Epithelial cell of esophagus (primary cell): ENCODE results near the gene B3GNT8.

Source experiments
- DNase-seq: peaks from one replicate; pipeline ENCODE4 v3.0.0; 2010; ENCODE audit warnings: low read depth
- H3K4me3 ChIP-seq: 2 replicates; pipeline ENCODE4 v1.5.1; 2011; ENCODE audit warnings: mild to moderate bottlenecking, low read length, control low read depth
- TF ChIP-seq, protein P1 (sequence below): IDR thresholded peaks from 2 replicates; pipeline ENCODE4 v1.5.1; 2011; ENCODE audit warnings: low read depth, mild to moderate bottlenecking, low read length, control low read depth, inconsistent platforms; ENCODE audit not compliant: insufficient read depth; ENCODE audit errors: missing control alignments

Gene B3GNT8

DNA sequence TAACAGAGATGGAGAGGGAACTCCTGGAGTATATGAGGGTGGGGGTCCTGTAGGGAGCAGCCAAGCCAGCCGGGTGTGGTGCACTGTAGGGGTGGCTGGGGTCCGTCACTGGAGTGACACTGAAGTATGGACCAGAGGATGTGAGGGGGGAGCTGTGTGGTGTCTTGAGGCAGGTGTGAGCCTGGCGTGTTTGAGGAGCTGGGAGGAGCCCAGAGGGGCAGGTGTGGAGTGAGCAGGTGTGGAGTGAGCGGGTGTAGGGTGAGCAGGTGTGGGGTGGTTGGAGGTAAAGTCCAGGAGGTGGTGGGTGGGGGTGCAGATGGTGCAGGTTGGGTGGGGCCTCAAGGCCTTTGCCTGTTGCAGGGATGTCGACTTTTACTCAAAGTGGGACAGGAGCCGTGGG is 5.9 kb downstream of the B3GNT8 start:
- H3K4me3 ChIP-seq, result no peak overlapping the region
- TF ChIP-seq, protein P1, sequence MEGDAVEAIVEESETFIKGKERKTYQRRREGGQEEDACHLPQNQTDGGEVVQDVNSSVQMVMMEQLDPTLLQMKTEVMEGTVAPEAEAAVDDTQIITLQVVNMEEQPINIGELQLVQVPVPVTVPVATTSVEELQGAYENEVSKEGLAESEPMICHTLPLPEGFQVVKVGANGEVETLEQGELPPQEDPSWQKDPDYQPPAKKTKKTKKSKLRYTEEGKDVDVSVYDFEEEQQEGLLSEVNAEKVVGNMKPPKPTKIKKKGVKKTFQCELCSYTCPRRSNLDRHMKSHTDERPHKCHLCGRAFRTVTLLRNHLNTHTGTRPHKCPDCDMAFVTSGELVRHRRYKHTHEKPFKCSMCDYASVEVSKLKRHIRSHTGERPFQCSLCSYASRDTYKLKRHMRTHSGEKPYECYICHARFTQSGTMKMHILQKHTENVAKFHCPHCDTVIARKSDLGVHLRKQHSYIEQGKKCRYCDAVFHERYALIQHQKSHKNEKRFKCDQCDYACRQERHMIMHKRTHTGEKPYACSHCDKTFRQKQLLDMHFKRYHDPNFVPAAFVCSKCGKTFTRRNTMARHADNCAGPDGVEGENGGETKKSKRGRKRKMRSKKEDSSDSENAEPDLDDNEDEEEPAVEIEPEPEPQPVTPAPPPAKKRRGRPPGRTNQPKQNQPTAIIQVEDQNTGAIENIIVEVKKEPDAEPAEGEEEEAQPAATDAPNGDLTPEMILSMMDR, result no peak
- no peak for DNase-seq

DNA sequence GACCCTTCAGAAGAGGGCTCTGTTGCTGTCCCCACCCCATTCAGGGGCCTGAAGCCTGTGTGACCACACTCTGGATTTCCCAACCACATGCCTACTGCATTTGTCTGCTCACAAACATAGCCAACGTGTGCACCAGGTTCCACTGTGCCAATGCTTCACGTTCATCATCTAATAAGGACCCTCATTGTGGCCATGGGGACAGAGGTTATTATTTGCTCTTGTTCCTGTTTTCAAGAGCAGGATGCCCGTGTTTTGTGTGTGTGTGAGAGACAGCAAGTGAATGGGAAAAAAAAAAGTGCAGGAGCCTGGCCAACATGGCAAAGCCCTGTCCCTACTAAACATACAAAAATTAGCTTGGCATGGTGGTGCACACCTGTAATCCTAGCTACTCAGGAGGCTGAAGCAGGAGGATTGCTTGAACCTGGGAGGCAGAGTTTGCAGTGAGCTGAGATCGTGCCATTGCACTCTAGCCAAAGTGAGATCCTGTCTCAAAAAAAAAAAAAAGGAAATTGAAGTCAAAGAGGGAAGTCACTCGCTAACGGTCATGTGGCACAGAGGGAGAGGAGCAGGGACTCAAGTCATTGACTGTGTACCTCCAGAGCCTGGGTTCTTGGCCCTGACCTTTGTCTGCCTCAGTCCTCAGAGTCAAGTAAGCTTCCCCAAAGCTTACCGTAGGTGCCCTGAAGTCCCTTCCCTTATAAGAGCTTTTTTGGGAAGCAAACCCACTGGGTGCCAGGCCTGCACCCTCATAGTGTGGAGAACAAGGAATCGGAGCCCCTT is 6.9 kb downstream of the B3GNT8 start:
- DNase-seq, result no peak
- TF ChIP-seq, protein P1, result no peak
- H3K4me3 ChIP-seq, result no peak overlapping the region

DNA sequence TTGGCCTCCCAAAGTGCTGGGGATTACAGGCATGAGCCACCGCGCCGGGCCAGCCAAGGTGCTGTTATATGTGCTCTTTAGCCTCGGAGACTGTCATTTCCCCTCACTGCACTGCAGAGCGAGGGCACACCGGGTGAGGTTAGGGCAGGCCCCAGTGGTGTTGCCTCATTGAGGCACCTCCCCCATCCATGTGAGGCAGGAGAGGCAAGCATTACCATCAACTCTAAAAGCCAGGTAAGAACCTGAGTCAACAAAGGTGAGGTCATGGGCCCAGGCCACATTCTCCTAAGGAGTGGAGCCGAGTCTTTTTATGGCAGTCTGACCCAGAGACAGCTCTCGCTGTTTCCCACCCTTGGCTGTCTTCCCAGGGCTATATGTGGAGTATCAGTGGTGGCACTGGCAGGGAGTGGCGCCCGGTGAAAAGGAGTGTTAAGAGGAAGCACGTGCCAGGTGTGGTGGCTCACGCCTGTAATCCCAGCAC is 10.9 kb downstream of the B3GNT8 start:
- DNase-seq, result peak; percentile 60
- no peak overlapping the region for H3K4me3 ChIP-seq
- TF ChIP-seq, protein P1, result no peak

DNA sequence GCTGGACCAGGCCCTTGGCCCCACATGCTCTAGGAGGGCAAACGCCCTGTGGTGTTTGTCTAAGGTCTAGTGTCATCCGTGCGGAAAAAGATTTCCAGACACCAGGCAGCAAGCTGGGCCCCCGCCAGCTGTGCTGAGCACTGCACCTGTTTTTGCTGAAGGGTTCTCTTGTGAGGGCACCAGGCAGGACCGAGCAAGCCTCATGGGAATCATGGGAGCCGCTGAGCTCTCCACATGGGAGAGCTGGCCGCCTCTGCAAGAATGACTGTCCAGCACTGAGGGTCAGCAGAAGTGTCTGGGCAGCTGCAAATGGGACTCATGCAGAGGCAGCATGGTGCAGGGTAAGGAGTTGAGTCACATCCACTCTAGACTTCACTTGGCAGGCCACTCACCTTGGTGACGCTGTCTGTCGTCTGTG is 12.0 kb downstream of the B3GNT8 start:
- DNase-seq, result no peak
- TF ChIP-seq, protein P1, result no peak
- H3K4me3 ChIP-seq, result no peak overlapping the region

DNA sequence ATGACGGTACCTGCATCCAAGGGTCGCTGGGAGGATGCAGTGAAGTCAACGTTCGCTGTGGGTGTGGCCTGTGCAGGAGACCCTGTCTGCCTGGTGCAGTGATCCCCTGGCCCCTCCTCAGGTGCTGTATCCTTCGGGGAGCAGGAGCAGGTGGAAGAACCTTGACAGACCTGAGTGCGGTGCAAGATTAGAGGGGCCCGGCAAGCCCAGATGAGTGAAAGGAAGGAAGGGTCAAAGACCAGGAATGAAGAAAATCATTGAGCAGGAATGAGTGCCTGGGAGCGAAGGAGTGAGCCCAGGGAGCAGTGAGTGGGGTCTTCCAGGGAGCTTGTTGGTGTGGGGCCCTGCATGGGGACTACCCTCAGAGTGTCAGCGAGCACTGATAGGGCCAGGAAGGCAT is 12.7 kb downstream of the B3GNT8 start:
- TF ChIP-seq, protein P1, result no peak
- no peak for DNase-seq
- H3K4me3 ChIP-seq, result no peak overlapping the region

DNA sequence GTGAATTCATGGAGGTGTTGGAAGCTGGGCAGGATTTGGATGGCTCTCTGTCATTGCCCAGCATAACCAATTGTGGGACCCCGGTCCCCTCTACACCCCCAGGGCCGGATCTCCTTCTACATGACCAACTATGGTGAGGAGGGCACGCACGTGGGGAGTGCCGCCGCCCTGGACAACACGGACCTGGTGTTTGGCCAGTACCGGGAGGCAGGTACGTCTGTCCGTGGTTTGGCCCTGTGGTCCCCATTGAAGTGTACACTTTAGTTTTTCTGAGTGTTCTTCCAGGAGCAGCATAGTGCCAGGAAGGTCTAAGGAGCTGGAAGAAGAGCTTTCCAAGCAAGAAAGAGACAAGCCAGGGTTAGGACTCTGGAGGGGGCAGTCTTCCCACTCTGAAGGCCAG is 13.2 kb downstream of the B3GNT8 start:
- no peak overlapping the region for H3K4me3 ChIP-seq
- TF ChIP-seq, protein P1, result no peak
- DNase-seq, result no peak

DNA sequence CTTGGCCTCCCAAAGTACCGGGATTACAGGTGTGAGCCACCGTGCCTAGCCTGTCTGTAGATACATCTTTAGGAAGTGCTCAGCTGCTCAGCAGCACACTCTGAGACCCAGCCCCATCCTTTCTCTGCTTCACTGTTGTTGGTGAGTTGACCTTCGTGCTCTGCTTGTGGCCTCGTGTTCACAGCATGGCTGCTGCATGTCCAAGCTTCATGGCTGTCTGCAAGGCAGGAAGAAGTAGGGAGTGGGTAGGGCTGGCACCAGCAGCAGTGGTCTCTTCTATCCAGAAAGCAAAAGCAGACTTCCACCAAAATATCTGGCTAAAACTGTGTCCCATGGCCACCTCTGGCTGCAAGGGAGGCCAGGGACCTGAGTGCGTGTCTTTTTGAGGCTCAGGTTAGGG is 14.2 kb downstream of the B3GNT8 start:
- H3K4me3 ChIP-seq, result no peak overlapping the region
- TF ChIP-seq, protein P1, result no peak
- no peak for DNase-seq
